Measurements from ENCODE around the gene RCOR1.

GRCh38 chr14:102654298-102654697 is 61.8 kb downstream of the RCOR1 start:
- no peak for TF ChIP-seq POLR2A (IDR thresholded peaks at IDR 0.05)
- TF ChIP-seq, protein P1, sequence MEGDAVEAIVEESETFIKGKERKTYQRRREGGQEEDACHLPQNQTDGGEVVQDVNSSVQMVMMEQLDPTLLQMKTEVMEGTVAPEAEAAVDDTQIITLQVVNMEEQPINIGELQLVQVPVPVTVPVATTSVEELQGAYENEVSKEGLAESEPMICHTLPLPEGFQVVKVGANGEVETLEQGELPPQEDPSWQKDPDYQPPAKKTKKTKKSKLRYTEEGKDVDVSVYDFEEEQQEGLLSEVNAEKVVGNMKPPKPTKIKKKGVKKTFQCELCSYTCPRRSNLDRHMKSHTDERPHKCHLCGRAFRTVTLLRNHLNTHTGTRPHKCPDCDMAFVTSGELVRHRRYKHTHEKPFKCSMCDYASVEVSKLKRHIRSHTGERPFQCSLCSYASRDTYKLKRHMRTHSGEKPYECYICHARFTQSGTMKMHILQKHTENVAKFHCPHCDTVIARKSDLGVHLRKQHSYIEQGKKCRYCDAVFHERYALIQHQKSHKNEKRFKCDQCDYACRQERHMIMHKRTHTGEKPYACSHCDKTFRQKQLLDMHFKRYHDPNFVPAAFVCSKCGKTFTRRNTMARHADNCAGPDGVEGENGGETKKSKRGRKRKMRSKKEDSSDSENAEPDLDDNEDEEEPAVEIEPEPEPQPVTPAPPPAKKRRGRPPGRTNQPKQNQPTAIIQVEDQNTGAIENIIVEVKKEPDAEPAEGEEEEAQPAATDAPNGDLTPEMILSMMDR (IDR thresholded peaks at IDR 0.05) = no peak

Measured in ovary (tissue), 3 donors.